HCT116 (cell line): ENCODE data around the gene TMEM35A. TPM values are rescaled to one million over a fixed set of nuclear protein-coding genes. Genes with fewer than 3 reads are reported as not detected.

Source experiments
- ATAC-seq: fragments of 200-7000 bp; cut with Tn5 transposase; 2 replicates; pipeline ENCODE4 v1.9.1; 2020; ENCODE audit warnings: mild to moderate bottlenecking, moderate library complexity
- BruUV-seq: library from RNA; stranded (reverse); fragments of 400-500 nt; replicated peaks from 2 replicates; lab custom pipeline; 2021; lab: Mats Ljungman, UMichigan
- CTCF ChIA-PET: fragments of 300-600 bp; sonication (Branson Sonifier 250); formaldehyde crosslinking; loops from one replicate; lab custom pipeline; 2021; ENCODE audit warnings: antibody characterized with exemption; lab: Charles Lee
- POLR2A ChIA-PET: fragments of 300-600, 350-600 bp; sonication (Branson Sonifier 250); formaldehyde crosslinking; loops from one replicate; lab custom pipeline; 2021; ENCODE audit warnings: antibody characterized with exemption; lab: Charles Lee
- RAD21 ChIA-PET, 2 experiments: fragments of 300-600 bp; sonication (Branson Sonifier 250); formaldehyde crosslinking; loops; one replicate each; lab custom pipeline; 2023; ENCODE audit warnings: low total read pairs in 2 of 2; ENCODE audit not compliant: uncharacterized antibody in 2 of 2, unreplicated experiment in 2 of 2, low non-redundant PET in 1 of 2; lab: Charles Lee
- DNase-seq: peaks from one replicate; pipeline ENCODE4 v3.0.0-alpha.2; 2010; ENCODE audit warnings: low read depth, low spot score
- H2AFZ ChIP-seq: fragments of 200-600 bp; shearing (Covaris generic), sonication (generic); 2 replicates; pipeline ENCODE4 v1.6.1; 2017; ENCODE audit warnings: low read depth, mixed run types, mixed read lengths, antibody characterized with exemption, low read length; ENCODE audit not compliant: poor library complexity, severe bottlenecking
- H3K27ac ChIP-seq: 2 replicates; pipeline ENCODE4 v1.5.1; 2012; ENCODE audit warnings: low read depth, low read length
- H3K27me3 ChIP-seq: fragments of 200-600 bp; sonication (generic); 2 replicates; pipeline ENCODE4 v1.6.1; 2016; ENCODE audit warnings: mixed run types, low read length, mixed read lengths; ENCODE audit not compliant: insufficient read depth
- H3K36me3 ChIP-seq, 2 experiments: fragments of 200-500 bp in 1 of 2; fragments of 200-600 bp in 1 of 2; sonication (Bioruptor generic) in 1 of 2; sonication (generic) in 1 of 2; 2 replicates each; pipeline versions ENCODE4 v1.5.1 to v1.6.1; 2014 to 2016; ENCODE audit warnings: low read length in 2 of 2, inconsistent platforms in 1 of 2, mixed read lengths in 1 of 2, mixed run types in 1 of 2; ENCODE audit not compliant: insufficient read depth in 2 of 2, control insufficient read depth in 1 of 2
- H3K4me1 ChIP-seq, 2 experiments: fragments of 200-600 bp in 1 of 2; sonication (generic) in 1 of 2; 2 replicates each; pipeline versions ENCODE4 v1.5.1 to v1.6.1; 2012 to 2017; ENCODE audit warnings: low read length in 2 of 2, inconsistent platforms in 1 of 2, mild to moderate bottlenecking in 1 of 2, mixed read lengths in 1 of 2, mixed run types in 1 of 2, moderate library complexity in 1 of 2; ENCODE audit not compliant: insufficient read depth in 2 of 2, control insufficient read depth in 1 of 2
- H3K4me2 ChIP-seq: fragments of 200-600 bp; sonication (generic); 2 replicates; pipeline ENCODE4 v1.6.1; 2017; ENCODE audit warnings: mixed run types, low read length, mixed read lengths
- H3K4me3 ChIP-seq, 2 experiments: fragments of 200-600 bp in 1 of 2; sonication (generic) in 1 of 2; replicated peaks in 1 of 2; 2 replicates each; pipeline ENCODE4 v1.5.1; 2011 to 2016; ENCODE audit warnings: low read length in 2 of 2, control low read depth in 1 of 2, low read depth in 1 of 2, mild to moderate bottlenecking in 1 of 2, mixed read lengths in 1 of 2, mixed run types in 1 of 2
- H3K79me2 ChIP-seq: fragments of 200-600 bp; sonication (generic); 2 replicates; pipeline ENCODE4 v1.6.1; 2017; ENCODE audit warnings: mild to moderate bottlenecking, mixed run types, low read length, moderate library complexity, mixed read lengths; ENCODE audit not compliant: insufficient read depth
- H3K9ac ChIP-seq: fragments of 200-600 bp; sonication (generic); 2 replicates; pipeline ENCODE4 v1.6.1; 2016; ENCODE audit warnings: low read length, mixed read lengths
- H3K9me2 ChIP-seq: fragments of 200-600 bp; sonication (generic), shearing (Covaris generic); 2 replicates; pipeline ENCODE4 v1.6.1; 2017; ENCODE audit warnings: mixed run types, mild to moderate bottlenecking, moderate library complexity; ENCODE audit not compliant: insufficient read depth
- H3K9me3 ChIP-seq, 2 experiments: fragments of 200-500 bp in 1 of 2; fragments of 200-600 bp in 1 of 2; sonication (Bioruptor generic) in 1 of 2; sonication (generic) in 1 of 2; 2 replicates each; pipeline ENCODE4 v1.6.1; 2014 to 2017; ENCODE audit warnings: low read length in 2 of 2, mixed read lengths in 2 of 2, inconsistent platforms in 1 of 2, low read depth in 1 of 2, mild to moderate bottlenecking in 1 of 2, mixed run types in 1 of 2, moderate library complexity in 1 of 2; ENCODE audit not compliant: control insufficient read depth in 1 of 2, insufficient read depth in 1 of 2
- H4K20me1 ChIP-seq: fragments of 200-600 bp; sonication (generic), shearing (Covaris generic); 2 replicates; pipeline ENCODE4 v1.6.1; 2017; ENCODE audit warnings: mixed run types, mild to moderate bottlenecking, moderate library complexity; ENCODE audit not compliant: insufficient read depth
- CBX3 ChIP-seq: IDR thresholded peaks from 2 replicates; pipeline ENCODE4 v1.6.1; 2012; ENCODE audit warnings: low read depth
- CEBPB ChIP-seq: IDR thresholded peaks from 2 replicates; pipeline ENCODE4 v1.6.1; 2012; ENCODE audit warnings: low read depth
- EGR1 ChIP-seq: IDR thresholded peaks from 2 replicates; pipeline ENCODE4 v1.6.1; 2012; ENCODE audit warnings: low read depth
- EZH2 ChIP-seq: fragments of 200-600 bp; sonication (generic); IDR thresholded peaks from 2 replicates; pipeline ENCODE4 v1.6.1; 2017; ENCODE audit warnings: antibody characterized with exemption, mixed run types
- EZH2phosphoT487 ChIP-seq: fragments of 200-600 bp; IDR thresholded peaks from 2 replicates; pipeline ENCODE4 v1.6.1; 2018; ENCODE audit warnings: antibody characterized with exemption, borderline replicate concordance
- JUND ChIP-seq: IDR thresholded peaks from 2 replicates; pipeline ENCODE4 v1.6.1; 2012
- MAX ChIP-seq: IDR thresholded peaks from 2 replicates; pipeline ENCODE4 v1.6.1; 2012
- POLR2A ChIP-seq: IDR thresholded peaks from 2 replicates; pipeline ENCODE4 v1.7.0; 2011; ENCODE audit warnings: borderline replicate concordance; ENCODE audit not compliant: insufficient read depth, insufficient read length; ENCODE audit errors: extremely low read depth
- POLR2AphosphoS5 ChIP-seq: IDR thresholded peaks from 2 replicates; pipeline ENCODE4 v1.6.1; 2011; ENCODE audit warnings: mild to moderate bottlenecking, low read depth, low read length, moderate library complexity
- RAD21 ChIP-seq: IDR thresholded peaks from 2 replicates; pipeline ENCODE4 v1.6.1; 2012; ENCODE audit warnings: low read depth, mild to moderate bottlenecking
- REST ChIP-seq: IDR thresholded peaks from 2 replicates; pipeline ENCODE4 v1.6.1; 2012; ENCODE audit warnings: low read depth
- SP1 ChIP-seq: IDR thresholded peaks from 2 replicates; pipeline ENCODE4 v1.6.1; 2012; ENCODE audit warnings: low read depth
- SRF ChIP-seq: IDR thresholded peaks from 2 replicates; pipeline ENCODE4 v1.6.1; 2012; ENCODE audit warnings: low read depth
- TCF7L2 ChIP-seq: IDR thresholded peaks from 2 replicates; pipeline ENCODE4 v1.7.0; 2011; ENCODE audit warnings: borderline replicate concordance, inconsistent platforms; ENCODE audit not compliant: insufficient read depth, insufficient read length; ENCODE audit errors: extremely low read depth
- YY1 ChIP-seq: IDR thresholded peaks from 2 replicates; pipeline ENCODE4 v1.6.1; 2011; ENCODE audit warnings: low read length, low read depth, moderate library complexity, mild to moderate bottlenecking; ENCODE audit not compliant: insufficient replicate concordance; ENCODE audit errors: extremely low read depth
- ZFX ChIP-seq: fragments of 450-650 bp; IDR thresholded peaks from 2 replicates; pipeline ENCODE4 v1.6.1; 2017
- ZNF274 ChIP-seq: fragments of 200-500 bp; sonication (Bioruptor generic); IDR thresholded peaks from 2 replicates; pipeline ENCODE4 v1.6.1; 2014; ENCODE audit warnings: mild to moderate bottlenecking, low read depth, low read length, inconsistent platforms
- intact Hi-C: fragments of 100-400 bp; cut with micrococcal nuclease; formaldehyde crosslinking; loops from 2 replicates; pipeline ENCODE4 v1.10.0; 2022
- total RNA-seq: library from RNA; stranded (reverse); gene quantifications from one replicate; pipeline ENCODE4 v1.2.1, GENCODE V29; 2021; ENCODE audit not compliant: unreplicated experiment

The TMEM35A gene
- total RNA-seq, 1 experiment from 2014 or later = not detected

- H3K4me3 ChIP-seq = no peak overlapping the region
- H3K9ac ChIP-seq = no peak overlapping the region
- POLR2A ChIA-PET = no interaction called here
- no peaks in the 10 kb centered on the region for H3K4me1 ChIP-seq
- RAD21 ChIA-PET = no interaction called here
- no TSS peak for BruUV-seq
- ATAC-seq (no peak), DNase-seq (no peak)
- H3K36me3 ChIP-seq = no peaks in the 10 kb centered on the region; a peak in 1 of 4 replicates
- no peak overlapping the region for H3K4me2 ChIP-seq
- H3K9me3 ChIP-seq = no peaks in the 10 kb centered on the region
- TF ChIP-seq SP1 = no peak
- no peak for TF ChIP-seq ZNF274
- TF ChIP-seq SRF = no peak
- TF ChIP-seq ZFX = no peak
- no peak for TF ChIP-seq YY1
- TF ChIP-seq TCF7L2 = no peak
- TF ChIP-seq CBX3 = no peak
- no peak for TF ChIP-seq CEBPB
- TF ChIP-seq POLR2A = no peak
- no peak for TF ChIP-seq EGR1
- TF ChIP-seq RAD21 = no peak
- no peak for TF ChIP-seq POLR2AphosphoS5
- TF ChIP-seq MAX = no peak
- TF ChIP-seq EZH2phosphoT487 = no peak
- TF ChIP-seq JUND = no peak
- no peak for TF ChIP-seq EZH2
- TF ChIP-seq REST = no peak
- CTCF ChIA-PET = no interaction called here
- no peaks in the 10 kb centered on the region for H3K9me2 ChIP-seq
- intact Hi-C loops = no loop called here
- no peaks in the 10 kb centered on the region for H3K79me2 ChIP-seq
- H4K20me1 ChIP-seq = no peaks in the 10 kb centered on the region
- H2AFZ ChIP-seq = no peak overlapping the region
- no peaks in the 10 kb centered on the region for H3K27me3 ChIP-seq
- no peak overlapping the region for H3K27ac ChIP-seq
Measured at GRCh38 chrX:101117701-101118100, 39.0 kb downstream of the TMEM35A start.
